Activated T-helper 1 cell treated with Interleukin-2 at 50 U/mL for 16 hours (primary cell): ENCODE results near the gene NFATC1.
"Not testable (repeated sequence)": the region's sequence is repeated elsewhere in the genome, so short reads cannot be mapped to it uniquely, and the experiment has no call there.

Source experiments
- DNase-seq: peaks from one replicate; pipeline ENCODE4 v3.0.0-alpha.2; 2020; ENCODE audit warnings: low read depth

Gene NFATC1

DNA sequence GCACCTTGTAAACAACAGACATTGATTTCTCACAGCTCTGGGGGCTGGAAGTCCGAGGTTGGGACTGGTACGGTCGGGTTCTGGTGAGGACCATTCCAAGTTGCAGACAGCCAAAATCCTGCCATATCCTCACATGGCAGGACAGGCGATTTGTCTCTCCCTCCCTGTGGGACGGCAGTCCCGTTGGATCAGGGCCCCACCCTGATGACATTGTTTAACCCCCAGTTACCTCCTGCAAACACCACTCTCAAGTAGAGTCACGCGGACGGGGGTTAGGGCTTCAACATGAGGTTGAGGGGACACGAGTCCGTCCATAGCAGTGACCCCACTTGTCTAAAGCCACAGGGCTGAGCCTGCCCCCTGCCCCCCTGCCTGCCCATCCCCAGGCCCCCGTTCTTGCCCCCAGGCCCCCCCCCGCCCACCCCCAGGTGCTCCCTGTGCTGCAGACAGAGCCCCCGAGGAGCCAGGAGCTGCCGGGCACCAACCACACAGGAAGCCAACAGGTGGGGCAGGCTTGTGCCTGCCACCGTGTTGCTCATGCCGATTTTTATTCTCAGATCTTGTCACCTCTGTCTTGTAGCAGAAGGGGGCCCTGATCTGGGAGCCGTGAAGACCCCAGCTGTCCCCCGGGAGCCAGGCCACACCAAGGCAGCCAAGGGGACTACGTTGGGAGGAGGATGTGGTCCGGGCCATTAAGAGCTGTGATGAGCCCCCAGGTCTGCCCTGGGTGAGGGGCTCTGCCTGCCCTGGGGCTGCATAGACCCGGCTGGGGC lies 82.2 kb downstream of the NFATC1 start:
- no peak for DNase-seq

DNA sequence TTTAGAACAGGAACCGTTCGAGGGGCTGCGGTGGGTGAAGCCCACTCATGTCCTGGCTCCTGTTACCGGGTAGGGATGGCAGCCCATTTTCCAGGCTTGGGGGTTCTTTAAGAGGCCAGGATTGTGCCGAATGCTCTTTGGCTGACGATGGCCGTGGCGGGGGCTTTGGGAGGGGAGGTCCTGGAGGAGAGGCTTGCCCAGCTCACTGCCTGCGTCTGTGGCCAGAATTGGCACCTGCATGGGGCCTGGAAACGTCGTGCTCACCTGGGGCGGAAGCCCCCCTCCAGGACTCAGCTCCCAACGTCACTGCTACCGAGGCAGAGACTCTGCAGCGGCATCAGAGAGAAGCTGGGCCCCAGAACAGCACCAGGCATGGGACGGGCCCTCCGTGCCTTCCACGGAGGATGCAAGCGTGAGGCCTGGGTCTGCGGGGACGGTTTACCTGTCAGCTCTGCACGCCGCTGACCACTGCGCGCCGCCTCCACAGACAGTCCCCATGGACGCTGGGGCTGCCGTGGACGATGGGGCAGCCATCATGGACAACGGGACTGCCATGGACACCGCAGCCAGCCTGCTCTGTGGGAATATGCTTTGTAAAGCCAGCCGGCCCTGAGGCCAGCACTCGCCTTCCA lies 82.9 kb downstream of the NFATC1 start:
- no peak for DNase-seq

DNA sequence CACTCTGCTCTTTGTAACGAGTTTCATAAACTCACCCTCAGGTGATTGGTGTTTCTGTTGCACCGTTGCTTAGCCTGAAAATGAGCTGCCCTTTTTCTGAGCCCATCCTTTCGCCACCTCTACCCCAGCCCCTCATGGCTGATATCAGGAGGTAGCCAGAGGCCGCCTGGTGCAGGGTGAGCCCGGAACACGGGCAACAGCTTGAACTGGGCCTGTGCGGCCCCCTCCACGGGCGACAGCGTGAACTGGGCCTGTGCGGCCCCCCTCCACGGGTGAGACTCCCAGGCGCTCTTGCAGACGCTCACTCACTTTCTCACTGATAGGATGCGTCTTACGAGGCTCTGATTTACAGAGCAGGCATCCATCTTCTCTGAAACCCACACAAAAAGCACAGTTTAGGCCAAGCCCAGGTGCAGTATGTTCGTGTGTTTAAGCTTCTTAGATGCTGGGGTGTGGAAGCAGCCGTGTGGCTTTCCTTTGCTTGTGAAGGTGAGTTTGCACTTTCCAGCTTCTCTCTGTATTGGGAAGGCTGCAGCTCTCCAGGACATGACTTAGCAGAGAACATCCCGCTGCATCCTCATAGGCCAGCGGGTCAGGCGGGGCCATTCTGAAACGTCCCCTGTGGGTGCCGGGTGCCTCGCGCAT lies 83.5 kb downstream of the NFATC1 start:
- DNase-seq, result no peak

DNA sequence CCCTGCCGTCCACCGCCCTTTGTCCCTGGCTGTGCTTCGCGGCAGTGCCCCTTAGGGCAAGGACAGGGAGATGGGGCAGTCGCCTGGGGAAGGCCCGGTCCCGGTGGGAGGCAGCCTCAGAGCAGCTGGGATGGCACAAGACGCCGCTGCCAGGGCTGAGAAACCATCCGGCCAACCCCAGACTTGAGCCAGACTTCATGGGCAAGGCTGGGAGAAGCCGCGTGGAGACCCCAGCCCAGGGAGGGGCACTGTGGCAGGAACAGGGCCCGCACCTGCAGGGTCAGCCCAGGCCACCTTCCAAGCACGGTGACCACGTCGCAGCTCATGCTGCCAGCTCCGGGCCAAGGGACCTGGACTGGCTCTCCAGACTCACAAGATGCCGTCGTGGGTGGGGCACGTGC lies 84.0 kb downstream of the NFATC1 start:
- DNase-seq, result no peak

DNA sequence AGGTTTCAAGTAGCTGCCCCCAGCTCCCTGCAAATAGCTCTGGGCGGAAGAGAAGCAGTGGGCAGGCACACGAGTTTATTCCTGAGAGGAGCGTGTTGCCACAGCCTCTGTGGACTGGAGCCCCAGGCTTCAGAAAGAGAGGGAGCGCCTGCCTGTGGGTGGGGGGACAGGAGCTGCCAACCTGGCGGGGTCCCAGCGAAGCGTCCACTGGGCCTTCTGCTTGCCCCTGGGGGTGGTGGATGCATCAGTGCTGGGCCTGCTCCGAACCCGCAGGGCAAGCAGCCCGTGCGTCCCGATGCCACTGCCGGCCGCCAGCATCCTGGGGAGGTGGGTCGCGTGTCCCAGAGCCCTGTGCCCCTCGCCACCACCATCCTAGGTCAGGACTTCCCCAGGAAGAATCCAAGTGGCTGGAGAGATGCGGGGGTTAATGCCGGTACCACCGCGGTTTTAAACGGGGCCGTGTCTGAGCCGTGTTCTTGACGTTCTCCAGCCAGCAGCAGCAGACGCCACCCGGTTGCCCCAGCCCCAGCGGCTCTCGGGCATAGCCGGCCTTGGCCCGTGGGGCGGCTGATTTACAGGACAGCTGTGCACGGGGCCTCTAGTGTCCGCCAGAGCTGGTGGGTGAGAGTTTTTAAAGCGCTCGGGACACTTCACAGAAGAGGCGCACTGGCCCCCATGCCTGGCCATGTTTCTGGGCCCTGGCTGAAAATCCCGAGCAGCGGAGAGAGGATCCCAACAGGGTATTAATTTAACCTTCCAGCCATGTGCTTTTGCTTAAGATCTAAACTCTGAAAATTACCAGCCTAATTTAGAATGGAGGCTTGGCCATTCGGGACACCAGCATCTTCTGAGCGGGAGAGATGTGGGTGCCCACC lies 84.7 kb downstream of the NFATC1 start:
- no peak for DNase-seq

DNA sequence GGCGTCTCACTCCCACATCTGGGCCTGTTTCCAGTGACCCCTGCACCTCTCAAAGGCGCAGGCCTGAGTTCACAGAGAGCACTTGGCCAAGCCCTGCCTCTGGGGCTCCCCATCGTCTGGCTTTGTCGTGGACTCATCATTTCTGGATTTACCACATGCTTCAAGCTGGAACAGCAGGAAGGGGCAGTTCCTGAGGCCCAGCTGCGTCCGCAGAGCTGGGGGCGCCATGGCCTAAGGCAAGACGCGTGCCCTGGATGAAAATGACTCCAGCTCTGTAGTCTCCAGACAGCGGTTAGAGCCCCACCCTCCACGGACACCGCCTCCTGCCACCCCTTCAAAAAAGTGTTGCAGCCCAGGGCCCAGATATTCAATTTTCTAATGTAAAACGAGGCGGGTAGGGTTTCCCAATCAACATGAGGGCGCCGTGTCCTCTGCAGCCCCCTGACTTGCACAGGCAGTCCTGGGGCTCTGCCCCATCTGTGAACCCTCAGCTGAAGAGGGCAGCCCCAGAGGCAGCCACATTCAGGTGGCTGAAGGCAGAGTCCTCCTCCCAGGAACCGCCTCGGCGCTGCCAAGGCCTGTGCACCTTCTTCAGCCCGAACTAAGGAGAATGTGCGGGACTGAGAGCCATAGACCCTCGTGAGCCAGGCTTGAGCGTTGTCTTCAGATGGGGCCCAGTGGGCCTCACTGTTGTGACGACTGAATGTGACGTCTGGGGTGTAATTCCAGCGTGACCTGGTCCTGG lies 85.5 kb downstream of the NFATC1 start:
- DNase-seq, result no peak

DNA sequence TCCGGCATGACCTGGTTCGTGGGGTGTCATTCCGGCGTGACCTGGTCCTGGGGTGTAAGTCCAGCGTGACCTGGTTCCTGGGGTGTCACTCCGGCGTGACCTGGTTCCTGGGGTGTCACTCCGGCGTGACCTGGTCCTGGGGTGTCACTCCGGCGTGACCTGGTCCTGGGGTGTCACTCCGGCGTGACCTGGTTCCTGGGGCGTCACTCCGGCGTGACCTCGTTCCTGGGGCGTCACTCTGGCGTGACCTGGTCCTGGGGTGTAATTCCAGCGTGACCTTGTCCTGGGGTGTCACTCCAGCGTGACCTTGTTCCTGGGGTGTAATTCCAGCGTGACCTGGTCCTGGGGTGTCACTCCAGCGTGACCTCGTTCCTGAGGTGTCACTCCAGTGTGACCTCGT lies 87.7 kb downstream of the NFATC1 start:
- not testable (repeated sequence) for DNase-seq

DNA sequence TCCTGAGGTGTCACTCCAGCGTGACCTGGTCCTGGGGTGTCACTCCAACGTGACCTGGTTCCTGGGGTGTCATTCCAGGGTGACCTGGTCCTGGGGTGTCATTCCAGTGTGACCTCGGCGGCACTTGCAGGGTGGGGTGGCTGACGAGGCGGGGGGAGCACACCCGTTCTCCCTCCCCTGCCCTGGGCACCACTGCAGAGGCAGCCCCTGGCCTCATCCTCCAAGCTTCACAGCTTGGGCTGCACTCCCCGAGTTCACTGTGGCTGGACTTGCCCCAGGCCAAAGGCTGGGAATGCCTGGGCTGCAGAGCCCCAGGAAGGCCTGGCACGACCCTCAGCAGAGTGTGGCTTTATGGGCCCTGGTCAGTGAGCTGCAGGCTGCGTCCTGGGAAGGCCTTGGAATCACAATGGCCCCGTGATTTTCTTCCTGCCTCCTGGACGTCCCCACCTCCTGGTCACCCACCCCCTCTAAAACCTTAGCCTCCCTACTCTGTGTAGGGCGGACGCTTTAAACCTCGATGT lies 88.3 kb downstream of the NFATC1 start:
- DNase-seq, result no peak

DNA sequence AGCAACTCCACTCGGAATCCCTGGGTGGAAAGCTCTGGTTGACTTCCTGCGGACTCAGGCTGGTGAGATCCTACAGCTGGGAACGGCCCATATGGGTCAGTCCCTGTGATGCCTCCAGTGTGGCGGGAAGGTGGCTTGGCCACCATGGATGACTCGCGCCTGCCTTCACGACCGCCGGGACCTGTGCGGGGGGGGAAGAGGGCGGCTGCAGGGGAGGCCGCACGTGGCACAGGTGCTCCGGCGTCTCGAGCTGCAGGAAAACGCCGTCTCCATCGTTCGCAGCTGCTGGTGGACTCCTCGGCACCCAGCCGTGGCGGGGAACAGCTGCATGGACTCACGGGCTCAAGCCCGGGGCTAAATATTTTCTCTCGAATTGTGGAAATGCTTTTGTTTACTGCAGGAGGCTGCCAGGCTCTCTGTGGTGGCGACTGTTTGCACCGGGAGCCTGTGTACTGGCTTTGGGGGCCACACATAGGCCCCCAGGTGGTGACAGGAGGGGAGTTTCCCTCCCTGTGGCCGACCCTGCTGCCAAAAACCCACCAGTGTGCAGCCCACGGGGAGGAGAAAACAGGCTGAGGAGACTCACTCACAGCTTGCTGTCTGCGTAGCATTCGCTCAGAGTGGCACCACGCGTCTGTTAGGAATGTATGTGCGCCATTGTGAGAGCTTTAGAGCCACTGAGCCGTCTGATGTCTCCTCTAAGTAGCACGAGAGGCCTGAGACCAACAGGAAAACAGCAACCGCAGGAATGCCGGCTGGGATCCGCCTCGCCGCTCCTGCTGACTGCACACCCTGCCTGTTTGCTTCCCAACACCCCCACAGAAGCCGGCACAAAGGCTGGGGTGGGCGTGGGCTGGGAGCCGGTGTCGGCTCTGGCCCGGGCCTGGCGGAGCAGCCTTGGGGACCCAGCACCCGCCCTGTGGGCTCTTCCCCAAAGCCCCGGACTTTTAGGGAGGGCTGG lies 89.2 kb downstream of the NFATC1 start:
- no peak for DNase-seq

DNA sequence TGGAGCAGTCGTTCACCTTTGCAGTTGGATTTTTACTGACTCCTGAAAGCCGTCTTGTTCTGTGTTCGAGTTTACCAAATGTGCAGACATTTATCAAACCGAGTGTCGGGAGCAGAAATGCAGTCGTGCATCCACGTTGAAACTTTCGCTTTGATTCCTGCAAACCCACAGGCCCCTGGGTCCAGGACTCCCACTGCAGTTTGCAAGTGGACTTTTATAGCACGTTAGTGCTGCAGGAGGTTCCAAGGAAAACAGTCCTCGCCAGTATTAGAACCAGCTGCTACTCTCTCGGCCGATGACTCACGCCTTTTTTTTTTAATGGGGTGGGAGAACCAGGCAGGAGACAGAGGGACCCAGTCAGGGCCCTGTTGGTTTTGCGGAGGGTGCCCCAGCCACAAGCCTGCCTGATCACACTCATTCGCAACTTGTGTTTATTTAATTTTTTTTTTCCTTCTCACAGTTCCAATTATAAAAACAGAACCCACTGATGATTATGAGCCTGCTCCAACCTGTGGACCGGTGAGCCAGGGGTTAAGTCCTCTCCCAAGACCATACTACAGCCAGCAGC lies 90.1 kb downstream of the NFATC1 start:
- no peak for DNase-seq

DNA sequence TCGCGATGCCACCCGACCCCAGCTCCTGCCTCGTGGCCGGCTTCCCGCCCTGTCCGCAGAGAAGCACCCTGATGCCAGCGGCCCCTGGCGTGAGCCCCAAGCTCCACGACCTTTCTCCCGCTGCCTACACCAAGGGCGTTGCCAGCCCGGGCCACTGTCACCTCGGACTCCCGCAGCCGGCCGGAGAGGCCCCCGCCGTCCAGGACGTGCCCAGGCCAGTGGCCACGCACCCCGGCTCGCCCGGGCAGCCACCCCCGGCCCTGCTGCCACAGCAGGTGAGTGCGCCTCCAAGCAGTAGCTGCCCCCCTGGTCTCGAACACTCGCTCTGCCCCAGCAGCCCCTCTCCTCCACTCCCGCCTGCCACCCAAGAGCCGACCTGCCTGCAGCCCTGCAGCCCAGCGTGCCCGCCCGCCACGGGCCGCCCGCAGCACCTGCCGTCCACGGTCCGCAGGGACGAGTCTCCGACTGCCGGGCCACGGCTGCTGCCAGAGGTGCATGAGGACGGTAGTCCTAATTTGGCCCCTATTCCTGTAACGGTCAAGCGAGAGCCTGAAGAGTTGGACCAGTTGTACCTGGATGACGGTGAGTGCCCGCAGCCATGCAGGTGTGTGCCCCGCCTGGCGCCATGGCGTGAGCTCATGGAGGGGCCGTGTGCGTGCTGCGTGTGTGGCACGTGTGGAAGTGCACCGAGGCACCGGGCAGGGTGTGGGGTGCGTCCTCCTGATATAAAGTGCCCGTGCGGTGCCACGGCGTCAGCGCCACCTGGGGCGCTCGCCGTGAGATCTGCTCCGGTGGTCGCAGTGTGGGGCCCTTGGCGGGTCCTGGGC lies 90.8 kb downstream of the NFATC1 start:
- DNase-seq, result no peak

DNA sequence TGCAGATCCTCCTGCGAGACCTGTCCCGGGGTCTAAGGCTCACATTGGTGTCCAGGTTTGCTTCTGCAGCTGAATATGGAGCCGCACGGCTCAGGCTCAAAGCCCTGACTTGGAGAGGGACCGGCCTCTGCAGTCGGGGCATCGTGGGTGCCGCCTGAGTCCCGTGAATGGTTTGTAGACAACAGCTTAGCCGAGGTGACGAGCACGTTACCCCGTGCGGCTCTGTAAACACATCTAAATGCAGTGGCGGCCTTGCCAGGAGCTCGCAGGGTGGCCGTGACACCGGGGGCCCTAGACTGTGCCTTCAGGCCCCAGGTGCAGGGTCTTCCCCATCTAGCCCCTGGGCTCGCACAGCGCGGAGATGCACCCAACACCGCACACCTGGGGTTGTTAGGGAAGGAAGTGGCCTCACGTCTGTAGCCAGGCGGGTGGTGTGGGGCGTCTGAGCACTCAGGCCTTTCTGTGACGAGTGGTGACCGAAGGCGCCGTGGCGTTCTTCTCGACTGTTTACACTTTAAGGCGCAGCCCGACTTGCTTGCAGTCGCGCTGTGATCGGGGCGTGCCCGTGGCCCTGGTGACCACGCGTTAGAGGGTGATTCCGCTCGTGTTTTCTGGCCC lies 91.6 kb downstream of the NFATC1 start:
- DNase-seq, result no peak

DNA sequence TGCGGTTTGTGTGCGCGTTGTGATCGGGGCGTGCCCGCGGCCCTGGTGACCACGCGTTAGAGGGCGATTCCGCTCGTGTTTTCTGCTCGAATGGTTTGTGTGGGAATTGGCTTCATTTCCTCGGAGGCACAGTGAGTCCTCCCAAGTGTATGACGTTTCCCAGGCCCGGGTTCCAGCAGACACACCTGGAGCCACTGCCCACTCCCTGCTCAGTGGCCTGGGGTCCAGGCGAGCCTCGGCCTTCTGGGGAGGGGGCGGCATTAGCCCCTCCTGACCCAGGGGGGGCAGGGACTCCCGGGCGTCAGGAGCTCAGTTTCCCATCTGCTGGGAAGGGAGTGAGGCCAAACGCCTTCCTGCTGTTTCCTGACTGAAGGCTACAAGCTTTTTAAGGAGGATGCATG lies 92.1 kb downstream of the NFATC1 start:
- DNase-seq, result no peak

DNA sequence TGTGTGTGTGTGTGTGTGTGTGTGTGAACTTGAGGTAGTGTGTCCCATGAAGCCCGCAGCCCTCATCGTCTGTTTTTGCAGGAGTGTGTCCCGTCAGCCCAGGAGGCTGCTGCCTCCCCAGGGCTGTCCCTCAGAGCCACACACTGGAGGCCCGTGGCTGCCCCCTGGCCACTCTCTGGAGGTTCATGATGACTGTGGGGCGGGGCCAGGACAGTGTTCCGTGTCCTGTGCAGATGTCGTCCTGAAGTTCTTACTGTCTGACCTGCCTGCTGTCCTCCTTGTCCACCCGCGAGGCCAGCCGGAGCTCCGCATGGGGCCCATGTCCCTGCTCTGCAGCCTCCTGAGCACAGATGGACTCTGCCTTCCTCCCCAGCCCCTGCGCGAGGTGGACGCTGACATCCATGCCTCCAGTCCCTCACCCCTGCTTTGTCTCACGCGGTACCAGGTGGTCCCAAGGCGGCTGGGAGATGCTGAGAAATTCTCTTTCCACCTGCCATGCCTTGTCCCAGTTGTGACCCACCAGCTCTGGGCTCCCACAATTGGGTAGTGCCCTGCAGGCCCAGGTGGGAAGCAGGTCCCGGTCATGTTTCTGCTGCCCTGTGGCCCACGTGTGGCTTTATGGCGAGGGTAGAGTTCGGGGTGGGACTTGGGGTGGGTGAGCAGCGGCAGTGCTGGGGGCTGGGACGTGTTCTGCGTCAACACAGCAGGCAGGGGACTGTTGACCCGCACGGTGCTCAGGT lies 92.8 kb downstream of the NFATC1 start:
- no peak for DNase-seq

DNA sequence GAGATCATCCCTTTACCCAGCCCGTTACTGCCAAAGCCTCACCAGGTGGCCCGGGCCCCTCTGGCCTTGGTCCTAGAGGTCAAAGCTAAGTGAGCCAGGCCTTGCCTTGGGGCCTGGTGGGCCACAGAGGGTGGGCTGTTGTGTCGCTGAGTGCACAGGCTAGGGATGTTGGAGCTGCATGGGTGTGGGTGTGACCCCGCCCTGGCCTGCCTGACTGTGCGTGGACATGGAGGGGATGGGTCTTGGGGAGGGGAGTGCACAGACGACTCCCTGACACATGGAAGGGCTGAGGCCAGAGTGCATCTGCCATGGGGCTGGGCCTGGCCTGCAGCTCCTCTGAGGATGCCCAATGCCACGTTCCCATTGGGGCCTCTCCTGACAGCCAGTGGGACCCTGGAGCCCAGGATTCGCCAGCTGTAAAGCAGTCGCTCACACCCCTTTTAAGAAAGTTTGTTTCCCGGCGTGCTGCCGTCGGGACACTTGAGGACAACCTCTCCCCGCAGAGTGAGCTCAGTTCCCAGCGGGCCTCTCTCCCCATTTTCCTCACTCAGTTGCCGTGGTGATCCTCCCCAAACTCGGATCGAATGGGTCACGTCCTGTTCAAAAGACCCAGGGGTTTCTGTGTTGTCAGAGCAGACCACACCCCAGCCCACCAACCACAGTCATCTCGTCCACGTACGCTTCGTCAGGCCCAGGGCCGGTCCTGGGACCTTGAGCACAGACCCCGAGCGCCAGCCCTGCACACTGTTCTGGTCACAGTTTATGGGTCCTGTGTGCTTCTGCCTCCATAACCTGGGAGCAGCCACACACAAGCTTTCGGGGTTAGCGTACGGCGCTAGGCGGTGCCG lies 93.5 kb downstream of the NFATC1 start:
- no peak for DNase-seq

DNA sequence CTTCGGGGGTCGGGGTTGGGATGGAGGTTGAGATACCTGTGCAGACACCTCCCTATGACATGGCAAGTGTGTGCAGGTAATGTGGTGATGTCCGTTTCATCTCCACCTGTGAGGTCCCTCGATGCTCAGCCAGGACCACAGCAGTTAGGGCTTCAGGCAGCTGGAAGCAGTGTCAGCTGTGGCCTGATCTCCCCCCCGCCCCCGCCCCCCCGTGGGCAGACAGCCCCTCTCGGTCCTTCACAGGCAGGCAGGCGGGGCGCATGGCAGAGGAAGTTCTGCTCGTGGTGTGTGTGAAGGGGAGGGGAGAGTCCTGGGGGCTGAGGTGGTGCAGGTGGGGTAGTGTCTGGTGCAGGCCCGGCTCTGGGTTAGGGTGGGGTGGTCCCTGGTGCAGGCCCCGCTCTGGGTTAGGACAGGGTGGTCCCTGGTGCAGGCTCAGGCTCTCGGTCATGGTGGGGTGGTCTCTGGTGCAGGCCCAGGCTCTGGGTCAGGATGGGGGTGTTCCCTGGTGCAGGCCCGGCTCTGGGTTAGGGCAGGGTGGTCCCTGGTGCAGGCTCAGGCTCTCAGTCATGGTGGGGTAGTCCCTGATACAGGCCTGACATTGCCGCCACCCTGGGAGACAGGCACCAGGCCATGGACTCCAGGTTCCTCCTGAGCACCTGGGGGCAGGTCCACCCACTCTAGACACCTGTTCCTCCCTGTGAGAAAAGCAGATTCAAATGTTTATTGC lies 94.3 kb downstream of the NFATC1 start:
- no peak for DNase-seq
